ENCODE data around the gene FBF1. TPM values are rescaled to one million over a fixed set of nuclear protein-coding genes. Genes with fewer than 3 reads are reported as not detected.

Gene FBF1
- total RNA-seq, 1 experiment from 2014 or later, result 22.8 TPM

DNA sequence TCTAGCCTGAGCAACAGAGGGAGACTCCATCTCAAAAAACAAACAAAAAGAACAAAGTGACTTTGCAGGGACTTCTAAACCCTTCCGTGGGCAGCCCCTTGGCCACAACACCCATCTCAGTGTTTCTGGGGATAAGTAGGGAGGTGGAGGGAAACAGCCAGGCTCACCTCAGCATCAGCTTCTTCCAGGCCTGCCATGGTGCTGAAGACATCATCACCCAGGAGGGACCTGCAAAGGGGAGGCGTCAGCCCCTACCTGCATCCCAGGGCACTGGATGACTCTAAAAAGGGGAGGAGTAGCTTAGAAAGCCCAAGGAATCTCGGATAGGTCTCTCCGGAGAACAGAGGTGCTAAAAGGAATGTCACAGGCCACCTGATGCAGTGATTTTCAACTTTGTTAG is 9.8 kb downstream of the FBF1 start:
- Histone ChIP-seq H3K27ac (ENCODE audit: low read depth, low read length) (no peak overlapping the region), H3K4me3 (replicated peaks in 1 of 2; ENCODE audit: low read depth in 1 of 2, low read length in 2 of 2) (no peak overlapping the region), H3K9me3 (ENCODE audit: control insufficient read depth in 1 of 2, insufficient read depth in 1 of 2, low read depth in 1 of 2, low read length in 2 of 2) (no peaks in the 10 kb centered on the region), H3K79me2 (ENCODE audit: insufficient read depth, low read length) (no peaks in the 10 kb centered on the region), H4K20me1 (ENCODE audit: insufficient read depth) (no peaks in the 10 kb centered on the region), H3K27me3 (ENCODE audit: insufficient read depth, low read length) (no peaks in the 10 kb centered on the region), H3K9ac (ENCODE audit: low read length) (no peak overlapping the region), H2AFZ (ENCODE audit: low read depth, low read length, poor library complexity, severe bottlenecking) (no peak overlapping the region), H3K4me2 (ENCODE audit: low read length) (no peak overlapping the region), H3K9me2 (ENCODE audit: insufficient read depth) (no peaks in the 10 kb centered on the region), H3K4me1 (ENCODE audit: control insufficient read depth in 1 of 2, insufficient read depth in 2 of 2, low read length in 2 of 2) (peaks cover 0 to 8% of the 10 kb centered on the region in 2 experiments; a peak in 2 of 4 replicates), H3K36me3 (ENCODE audit: control insufficient read depth in 1 of 2, insufficient read depth in 2 of 2, low read length in 2 of 2) (no peaks in the 10 kb centered on the region)
- intact Hi-C loops (cut with micrococcal nuclease), result no loop called here
- no TSS peak for BruUV-seq (replicated peaks)
- ChIA-PET RAD21 (ENCODE audit: low non-redundant PET in 1 of 2, low total read pairs in 2 of 2, uncharacterized antibody in 2 of 2, unreplicated experiment in 2 of 2) (no interaction called here), POLR2A (no interaction called here), CTCF (no interaction called here)
- TF ChIP-seq REST (IDR thresholded peaks at IDR 0.05; ENCODE audit: low read depth), result no peak
- TF ChIP-seq SIN3A (IDR thresholded peaks at IDR 0.05; ENCODE audit: low read depth), result no peak
- DNase-seq (ENCODE audit: low read depth, low spot score) (no peak), ATAC-seq (no peak)

GRCh38 chr17:75927286-75927922 is 13.4 kb downstream of the FBF1 start:
- ChIA-PET CTCF (interaction anchor here (0.6 to 2.2 kb wide), 11 partner anchors 10 to 162 kb away, joined by 3 to 18 read pairs (median 4); partner anchors contain the start of genes FBF1 and MRPL38), RAD21 (ENCODE audit: low non-redundant PET in 1 of 2, low total read pairs in 2 of 2, uncharacterized antibody in 2 of 2, unreplicated experiment in 2 of 2) (interaction anchor here in 1 of 2 experiments (1.0 kb wide), 1 partner anchor 155 kb away, joined by 3 read pairs; no protein-coding TSS in a partner anchor), POLR2A (interaction anchor here (1.2 to 2.2 kb wide), 2 partner anchors 14 to 22 kb away, joined by 4 to 6 read pairs; partner anchors contain the start of gene FBF1)
- H3K9ac ChIP-seq (ENCODE audit: low read length), result no peak overlapping the region
- no peaks in the 10 kb centered on the region for H3K9me3 ChIP-seq (ENCODE audit: control insufficient read depth in 1 of 2, insufficient read depth in 1 of 2, low read depth in 1 of 2, low read length in 2 of 2)
- intact Hi-C loops (cut with micrococcal nuclease), result loop anchor here (1.0 kb wide), 1 partner anchor 22 kb away; no protein-coding TSS in a partner anchor
- H3K4me2 ChIP-seq (ENCODE audit: low read length), result no peak overlapping the region
- BruUV-seq (replicated peaks), result TSS peak; percentile 37
- DNase-seq (ENCODE audit: low read depth, low spot score) (peak; percentile 46), ATAC-seq (peak; percentile 94)
- peaks cover 0 to 8% of the 10 kb centered on the region in 2 experiments; a peak in 2 of 4 replicates for H3K4me1 ChIP-seq (ENCODE audit: control insufficient read depth in 1 of 2, insufficient read depth in 2 of 2, low read length in 2 of 2)
- TF ChIP-seq RAD21 (IDR thresholded peaks at IDR 0.05; ENCODE audit: low read depth) (peak; percentile 52; the same call in 1 of the 2 replicates), CTCF (IDR thresholded peaks at IDR 0.05 in 2 of 3, conservative IDR thresholded peaks at IDR 0.05 in 1 of 3; ENCODE audit: borderline replicate concordance in 1 of 3, insufficient read depth in 1 of 3, low read depth in 2 of 3, low read length in 2 of 3) (peak; percentile 48 to 60 (median 50)), EGR1 (IDR thresholded peaks at IDR 0.05; ENCODE audit: low read depth) (no peak)
- no peaks in the 10 kb centered on the region for H3K79me2 ChIP-seq (ENCODE audit: insufficient read depth, low read length)
- H2AFZ ChIP-seq (ENCODE audit: low read depth, low read length, poor library complexity, severe bottlenecking), result no peak overlapping the region
- H3K9me2 ChIP-seq (ENCODE audit: insufficient read depth), result no peaks in the 10 kb centered on the region
- no peaks in the 10 kb centered on the region for H3K27me3 ChIP-seq (ENCODE audit: insufficient read depth, low read length)
- no peak overlapping the region for H3K27ac ChIP-seq (ENCODE audit: low read depth, low read length)
- no peak overlapping the region for H3K4me3 ChIP-seq (replicated peaks in 1 of 2; ENCODE audit: low read depth in 1 of 2, low read length in 2 of 2)
- no peaks in the 10 kb centered on the region for H3K36me3 ChIP-seq (ENCODE audit: control insufficient read depth in 1 of 2, insufficient read depth in 2 of 2, low read length in 2 of 2)
- no peaks in the 10 kb centered on the region for H4K20me1 ChIP-seq (ENCODE audit: insufficient read depth)

All from HCT116 (cell line).